ENCODE measurements around the gene SIVA1. TPM values are rescaled to one million over a fixed set of nuclear protein-coding genes. Genes with fewer than 3 reads are reported as not detected.
A peak's percentile ranks its signal among the peaks of the same experiment; 100 is the strongest.

Gene SIVA1
- total and polyA plus RNA-seq, 9 of the 15 experiments (the other 6 are each of a cell fraction or from before 2014, with no cell fraction given), result 4.2 to 186 (median 54.2) TPM

GRCh38 chr14:104786726-104787675 is 34.1 kb downstream of the SIVA1 start:
- in situ Hi-C loops (cut with MboI), result no loop called here
- peaks cover 0 to 46% of the 10 kb centered on the region in 2 experiments; a peak in 2 of 5 replicates for H3K4me1 ChIP-seq (replicated peaks in 1 of 2; ENCODE audit: control insufficient read depth in 2 of 2, insufficient read depth in 2 of 2, low read length in 2 of 2)
- 85% methylated on average over 12 of the region's 30 CpGs for WGBS (ENCODE audit: insufficient coverage, low coverage, missing lambda C conversion rate)
- FAIRE-seq (no peak), DNase-seq (ENCODE audit: extremely low read depth in 1 of 4, low spot score in 3 of 4) (no peak), ATAC-seq (no peak)
- H3K9ac ChIP-seq (ENCODE audit: insufficient read depth in 1 of 2, low read depth in 2 of 2, low read length in 2 of 2), result no peak overlapping the region
- ChIA-PET CTCF (ENCODE audit: low intra/inter-chr PET ratio) (no interaction called here), POLR2A (interaction anchor here (0.6 to 1.1 kb wide), 3 partner anchors 8 to 1959 kb away, joined by 3 to 4 read pairs (median 4); no protein-coding TSS in a partner anchor)
- no peaks in the 10 kb centered on the region for H3K9me1 ChIP-seq (ENCODE audit: control insufficient read depth, insufficient read depth, low read length)
- H3K4me2 ChIP-seq (ENCODE audit: insufficient read depth, low read length), result no peak overlapping the region
- no peaks in the 10 kb centered on the region; the same call in 1 of the 2 replicates for H4K20me1 ChIP-seq (replicated peaks; ENCODE audit: control insufficient read depth, insufficient read depth, low read length)
- intact Hi-C loops (cut with micrococcal nuclease), result no loop called here
- H2AFZ ChIP-seq (ENCODE audit: low read depth, low read length), result no peak overlapping the region
- peaks cover 20% of the 10 kb centered on the region for H3K79me2 ChIP-seq (ENCODE audit: control insufficient read depth, insufficient read depth, low read length)
- no TSS peak for BruUV-seq (replicated peaks)
- TF ChIP-seq RBFOX2 (IDR thresholded peaks at IDR 0.05; ENCODE audit: low read depth, low read length) (peak; percentile 54), ZNF224 (CRISPR knock-in tag; IDR thresholded peaks at IDR 0.05) (no peak)
- H3K36me3 ChIP-seq (ENCODE audit: control insufficient read depth, insufficient read depth, low read length), result peaks cover 52% of the 10 kb centered on the region; the same call in 1 of the 3 replicates
- H3K27me3 ChIP-seq (ENCODE audit: control insufficient read depth in 2 of 2, insufficient read depth in 2 of 2, low read length in 2 of 2), result no peaks in the 10 kb centered on the region
- no peak overlapping the region for H3K27ac ChIP-seq (ENCODE audit: extremely low read depth, low read depth, low read length)
- no peaks in the 10 kb centered on the region for H3K9me3 ChIP-seq (replicated peaks; ENCODE audit: control insufficient read depth, insufficient read depth, low read depth, low read length)
- no peak overlapping the region for H3K4me3 ChIP-seq

DNA sequence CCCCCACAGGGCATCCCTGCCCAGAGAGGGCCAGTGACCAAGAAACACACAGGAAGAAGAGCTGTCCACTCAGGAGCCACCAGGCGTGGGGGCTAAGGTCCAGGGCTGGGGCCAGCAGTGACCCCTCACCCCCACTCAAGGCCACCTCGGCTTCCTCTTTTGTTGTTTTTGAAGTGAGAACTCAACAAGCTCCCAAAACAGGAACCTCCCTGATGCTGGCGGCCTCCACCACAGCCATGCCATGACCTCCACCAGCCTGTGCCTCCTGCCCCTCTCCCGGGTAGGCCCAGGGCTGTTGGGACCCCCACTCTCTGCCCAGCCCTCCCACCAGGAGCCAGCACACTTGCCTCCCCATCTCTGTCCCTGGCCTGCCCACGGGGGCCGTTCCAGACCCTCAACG is 34.8 kb downstream of the SIVA1 start:
- CTCF ChIA-PET (ENCODE audit: low intra/inter-chr PET ratio), result no interaction called here

More for the DNA sequence above, 34.8 kb downstream of the SIVA1 start:
- POLR2A ChIA-PET, result interaction anchor here (0.6 kb wide), 1 partner anchor 37 kb away, joined by 4 read pairs; no protein-coding TSS in a partner anchor
- Histone ChIP-seq H4K20me1 (replicated peaks; ENCODE audit: control insufficient read depth, insufficient read depth, low read length) (peaks cover under 1% of the 10 kb centered on the region; the same call in 1 of the 2 replicates), H3K4me2 (ENCODE audit: insufficient read depth, low read length) (no peak overlapping the region), H3K9me1 (ENCODE audit: control insufficient read depth, insufficient read depth, low read length) (no peaks in the 10 kb centered on the region), H2AFZ (ENCODE audit: low read depth, low read length) (no peak overlapping the region), H3K27ac (ENCODE audit: extremely low read depth, low read depth, low read length) (no peak overlapping the region), H3K4me1 (replicated peaks in 1 of 2; ENCODE audit: control insufficient read depth in 2 of 2, insufficient read depth in 2 of 2, low read length in 2 of 2) (peaks cover 0 to 53% of the 10 kb centered on the region in 2 experiments; a peak in 2 of 5 replicates), H3K9ac (ENCODE audit: insufficient read depth in 1 of 2, low read depth in 2 of 2, low read length in 2 of 2) (no peak overlapping the region; a peak in 1 of 4 replicates), H3K9me3 (replicated peaks; ENCODE audit: control insufficient read depth, insufficient read depth, low read depth, low read length) (no peaks in the 10 kb centered on the region), H3K27me3 (ENCODE audit: control insufficient read depth in 2 of 2, insufficient read depth in 2 of 2, low read length in 2 of 2) (no peaks in the 10 kb centered on the region), H3K4me3 (no peak overlapping the region), H3K79me2 (ENCODE audit: control insufficient read depth, insufficient read depth, low read length) (peaks cover 28% of the 10 kb centered on the region), H3K36me3 (ENCODE audit: control insufficient read depth, insufficient read depth, low read length) (peaks cover 58% of the 10 kb centered on the region; the same call in 1 of the 3 replicates)
- in situ Hi-C loops (cut with MboI), result no loop called here
- BruUV-seq (replicated peaks), result no TSS peak
- FAIRE-seq, result no peak
- no peak for ATAC-seq
- no peak for DNase-seq (ENCODE audit: extremely low read depth in 1 of 4, low spot score in 3 of 4)
- intact Hi-C loops (cut with micrococcal nuclease), result no loop called here
- TF ChIP-seq ETV6 (IDR thresholded peaks at IDR 0.05; ENCODE audit: borderline replicate concordance in 1 of 2, low read depth in 2 of 2, low read length in 1 of 2), result no peak
- TF ChIP-seq ETV6 (CRISPR knock-in tag; IDR thresholded peaks at IDR 0.05; ENCODE audit: borderline replicate concordance), result no peak
- peak; percentile 36; the same call in 1 of the 2 replicates for TF ChIP-seq SPI1 (IDR thresholded peaks at IDR 0.05; ENCODE audit: borderline replicate concordance, low read depth, low read length)
- WGBS (ENCODE audit: insufficient coverage, low coverage, missing lambda C conversion rate), result 100% methylated on average over 3 of the region's 7 CpGs

All from K562 (cell line).